Common myeloid progenitor, CD34-positive (primary cell): ENCODE results near the gene ZNF746.
"Not testable (repeated sequence)": the region's sequence is repeated elsewhere in the genome, so short reads cannot be mapped to it uniquely, and the experiment has no call there.

Experiments
- CTCF ChIA-PET: fragments of 350-600 bp; sonication (Branson Sonifier 250); formaldehyde crosslinking; loops from one replicate; lab custom pipeline; 2021; ENCODE audit warnings: antibody characterized with exemption; lab: Charles Lee
- POLR2A ChIA-PET: fragments of 350-600 bp; sonication (Branson Sonifier 250); formaldehyde crosslinking; loops from one replicate; lab custom pipeline; 2021; ENCODE audit warnings: antibody characterized with exemption; lab: Charles Lee
- DNase-seq, 3 donors: peaks; one replicate each; pipeline versions ENCODE4 v3.0.0 to v3.0.0-alpha.2; 2013
- H3K27ac ChIP-seq, 2 experiments: 1 replicate in 1 of 2; 2 replicates in 1 of 2; pipeline ENCODE4 v1.7.0; 2013; ENCODE audit warnings: inconsistent platforms in 2 of 2, low read length in 2 of 2, mild to moderate bottlenecking in 2 of 2, low read depth in 1 of 2, moderate library complexity in 1 of 2; ENCODE audit not compliant: severe bottlenecking in 2 of 2, insufficient read depth in 1 of 2, poor library complexity in 1 of 2
- H3K27me3 ChIP-seq, 5 experiments: replicated peaks in 2 of 5; 1 replicate in 3 of 5; 2 replicates in 2 of 5; pipeline versions ENCODE4 v1.6.1 to v1.7.0; 2013; ENCODE audit warnings: low read length in 4 of 5, mild to moderate bottlenecking in 2 of 5, moderate library complexity in 2 of 5, inconsistent platforms in 1 of 5; ENCODE audit not compliant: insufficient read depth in 5 of 5, control insufficient read depth in 4 of 5
- H3K36me3 ChIP-seq, 4 experiments: 1 replicate in 2 of 4; 2 replicates in 2 of 4; pipeline versions ENCODE4 v1.6.1 to v1.7.0; 2013; ENCODE audit warnings: low read length in 3 of 4, control low read depth in 1 of 4, mild to moderate bottlenecking in 1 of 4; ENCODE audit not compliant: control insufficient read depth in 4 of 4, insufficient read depth in 4 of 4
- H3K4me1 ChIP-seq, 4 experiments: 1 replicate in 3 of 4; 2 replicates in 1 of 4; pipeline versions ENCODE4 v1.6.1 to v1.7.1; 2013; ENCODE audit warnings: low read length in 3 of 4, mild to moderate bottlenecking in 3 of 4, control low read depth in 1 of 4, inconsistent platforms in 1 of 4, moderate library complexity in 1 of 4; ENCODE audit not compliant: control insufficient read depth in 4 of 4, insufficient read depth in 4 of 4; ENCODE audit errors: control extremely low read depth in 1 of 4
- H3K4me3 ChIP-seq, 7 experiments: 1 replicate in 4 of 7; 2 replicates in 3 of 7; pipeline versions ENCODE4 v1.5.1 to v1.7.0; 2013; ENCODE audit warnings: mild to moderate bottlenecking in 7 of 7, low read length in 6 of 7, moderate library complexity in 6 of 7, inconsistent platforms in 2 of 7, low read depth in 2 of 7, control low read depth in 1 of 7; ENCODE audit not compliant: insufficient read depth in 4 of 7, control insufficient read depth in 1 of 7; ENCODE audit errors: extremely low read depth in 1 of 7
- H3K9me3 ChIP-seq, 5 experiments: 1 replicate in 4 of 5; 2 replicates in 1 of 5; pipeline versions ENCODE4 v1.6.1 to v1.7.1; 2013; ENCODE audit warnings: low read length in 4 of 5, mild to moderate bottlenecking in 2 of 5, inconsistent platforms in 1 of 5, low read depth in 1 of 5, moderate library complexity in 1 of 5; ENCODE audit not compliant: control insufficient read depth in 4 of 5, insufficient read depth in 2 of 5; ENCODE audit errors: control extremely low read depth in 1 of 5
- WGBS: methylation state at CpG from one replicate; pipeline ENCODE4 v1.1.5; 2013; ENCODE audit not compliant: insufficient coverage; 5-methylcytosine and 5-hydroxymethylcytosine counted together

The ZNF746 gene

GRCh38 chr7:149454750-149455149, 42.9 kb downstream of the ZNF746 start:
- Histone ChIP-seq H3K4me1 (peaks cover 2 to 16% (median 10%) of the 10 kb centered on the region in 4 experiments), H3K27me3 (no peaks in the 10 kb centered on the region), H3K4me3 (no peak overlapping the region), H3K9me3 (no peaks in the 10 kb centered on the region), H3K27ac (no peak overlapping the region), H3K36me3 (peaks cover 11 to 55% (median 44%) of the 10 kb centered on the region in 4 experiments)
- DNase-seq: no peak
- CTCF ChIA-PET: interaction anchor here (0.8 to 1.7 kb wide), 2 partner anchors 13 to 20 kb away, joined by 3 to 5 read pairs; no protein-coding TSS in a partner anchor
- POLR2A ChIA-PET: no interaction called here
- 98% methylated on average over 5 of the region's 5 CpGs for WGBS

- ChIA-PET POLR2A (no interaction called here), CTCF (interaction anchor here (0.8 to 1.7 kb wide), 3 partner anchors 12 to 32 kb away, joined by 3 to 5 read pairs (median 3); no protein-coding TSS in a partner anchor)
- no peak for DNase-seq
- H3K4me1 ChIP-seq: peaks cover 1 to 11% (median 4%) of the 10 kb centered on the region in 4 experiments
- H3K9me3 ChIP-seq: no peaks in the 10 kb centered on the region
- peaks cover 11 to 62% (median 51%) of the 10 kb centered on the region in 4 experiments for H3K36me3 ChIP-seq
- no peak overlapping the region for H3K4me3 ChIP-seq
- no peak overlapping the region for H3K27ac ChIP-seq
- no peaks in the 10 kb centered on the region for H3K27me3 ChIP-seq
- 98% methylated on average over 9 of the region's 10 CpGs for WGBS
Measured at GRCh38 chr7:149454006-149454405, 43.6 kb downstream of the ZNF746 start.

GRCh38 chr7:149450821-149451220, 46.8 kb downstream of the ZNF746 start:
- POLR2A ChIA-PET: no interaction called here
- WGBS: 97% methylated on average over 10 of the region's 10 CpGs
- Histone ChIP-seq H3K4me1 (no peaks in the 10 kb centered on the region), H3K36me3 (peaks cover 18 to 76% (median 64%) of the 10 kb centered on the region in 4 experiments), H3K9me3 (no peaks in the 10 kb centered on the region), H3K4me3 (no peak overlapping the region), H3K27ac (no peak overlapping the region), H3K27me3 (no peaks in the 10 kb centered on the region)
- no peak for DNase-seq
- CTCF ChIA-PET: interaction anchor here (1.4 kb wide), 1 partner anchor 29 kb away, joined by 3 read pairs; no protein-coding TSS in a partner anchor

- Histone ChIP-seq H3K4me1 (no peaks in the 10 kb centered on the region), H3K36me3 (peaks cover 18 to 73% (median 62%) of the 10 kb centered on the region in 4 experiments), H3K9me3 (no peaks in the 10 kb centered on the region), H3K27ac (no peak overlapping the region), H3K27me3 (no peaks in the 10 kb centered on the region), H3K4me3 (no peak overlapping the region)
- ChIA-PET POLR2A (no interaction called here), CTCF (no interaction called here)
- no peak for DNase-seq
- 100% methylated on average over 4 of the region's 6 CpGs for WGBS
Measured at GRCh38 chr7:149449897-149450296, 47.7 kb downstream of the ZNF746 start.

GRCh38 chr7:149448961-149449360, 48.6 kb downstream of the ZNF746 start:
- Histone ChIP-seq H3K9me3 (no peaks in the 10 kb centered on the region), H3K27me3 (no peaks in the 10 kb centered on the region), H3K4me1 (no peaks in the 10 kb centered on the region), H3K4me3 (no peak overlapping the region), H3K36me3 (peaks cover 18 to 72% (median 56%) of the 10 kb centered on the region in 4 experiments), H3K27ac (no peak overlapping the region)
- ChIA-PET POLR2A (no interaction called here), CTCF (no interaction called here)
- 95% methylated on average over 7 of the region's 8 CpGs for WGBS
- DNase-seq: no peak

- H3K4me3 ChIP-seq, H3K9me3 ChIP-seq, H3K27ac ChIP-seq, H3K4me1 ChIP-seq, H3K27me3 ChIP-seq, POLR2A ChIA-PET, DNase-seq: not testable (repeated sequence)
- CTCF ChIA-PET: interaction anchor here (1.9 kb wide), 1 partner anchor 15 kb away, joined by 4 read pairs; the partner anchor contains the start of gene ZNF777
- 100% methylated on average over 4 of the region's 11 CpGs for WGBS
- peaks cover 14 to 61% (median 43%) of the 10 kb centered on the region in 4 experiments for H3K36me3 ChIP-seq
Measured at GRCh38 chr7:149446026-149446425, 51.6 kb downstream of the ZNF746 start.

- ChIA-PET POLR2A (interaction anchor here (0.6 kb wide), 1 partner anchor 204 kb away, joined by 3 read pairs; no protein-coding TSS in a partner anchor), CTCF (no interaction called here)
- no peak overlapping the region for H3K4me3 ChIP-seq
- H3K27ac ChIP-seq: no peak overlapping the region
- peaks cover 9 to 46% (median 29%) of the 10 kb centered on the region in 4 experiments for H3K36me3 ChIP-seq
- WGBS: 93% methylated on average over 4 of the region's 6 CpGs
- peak in 1 of 3 donors; percentile 46 for DNase-seq
- no peaks in the 10 kb centered on the region for H3K4me1 ChIP-seq
- H3K9me3 ChIP-seq: no peaks in the 10 kb centered on the region
- no peaks in the 10 kb centered on the region for H3K27me3 ChIP-seq
Measured at GRCh38 chr7:149444287-149444686, 53.3 kb downstream of the ZNF746 start.
